ENCODE measurements around the gene BRSK1.
A peak's percentile ranks its signal among the peaks of the same experiment; 100 is the strongest.
"Not testable (repeated sequence)": the region's sequence is repeated elsewhere in the genome, so short reads cannot be mapped to it uniquely, and the experiment has no call there.

The BRSK1 gene

DNA sequence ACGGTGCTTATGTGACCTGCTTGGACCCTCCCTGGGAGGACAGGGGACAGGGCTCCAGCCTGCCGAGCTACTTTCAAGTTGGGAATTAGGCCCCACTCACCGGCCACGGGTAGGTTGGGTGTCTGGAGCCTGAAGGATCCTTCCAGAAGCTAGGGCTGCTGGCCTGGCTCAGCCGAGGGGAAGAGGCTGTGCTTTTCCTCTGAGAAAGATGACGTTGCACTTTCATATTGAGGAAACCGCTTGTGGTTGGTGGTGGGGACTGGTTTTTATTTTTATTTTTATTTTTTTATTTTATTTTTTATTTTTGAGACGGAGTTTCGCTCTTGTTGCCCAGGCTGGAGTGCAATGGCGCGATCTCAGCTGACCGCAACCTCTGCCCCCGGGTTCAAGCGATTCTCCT is 41.4 kb downstream of the BRSK1 start, which contains the start of gene TMEM150B:
Gene TMEM150B (minus strand): TSS at position 170 of the 400 bp plus-strand sequence. CDS start 4,305 bp downstream, outside the sequence.
- H3K9ac ChIP-seq (ENCODE audit: low read length) = no peak within 1 kb of the TSS
- no peaks in the 10 kb centered on the region for H3K36me3 ChIP-seq (ENCODE audit: control insufficient read depth, insufficient read depth, low read length, severe bottlenecking)
- DNase-seq (ENCODE audit: low read depth) = no peak
- no peaks in the 10 kb centered on the region for H3K9me3 ChIP-seq (ENCODE audit: control insufficient read depth, low read length)
- H3K4me1 ChIP-seq (ENCODE audit: control insufficient read depth, insufficient read depth, low read length) = peaks cover 6% of the 10 kb centered on the region
- no peak within 1 kb of the TSS for H3K4me3 ChIP-seq (ENCODE audit: low read length)
- H3K27me3 ChIP-seq (replicated peaks; ENCODE audit: control insufficient read depth, insufficient read depth, low read length) = peaks cover 11% of the 10 kb centered on the region

- DNase-seq (ENCODE audit: low read depth); H3K36me3 ChIP-seq (ENCODE audit: control insufficient read depth, insufficient read depth, low read length, severe bottlenecking); H3K9me3 ChIP-seq (ENCODE audit: control insufficient read depth, low read length); H3K9ac ChIP-seq (ENCODE audit: low read length); H3K4me3 ChIP-seq (ENCODE audit: low read length); H3K27me3 ChIP-seq (replicated peaks; ENCODE audit: control insufficient read depth, insufficient read depth, low read length); H3K4me1 ChIP-seq (ENCODE audit: control insufficient read depth, insufficient read depth, low read length): not testable (repeated sequence)
Observed at GRCh38 chr19:55328774-55329318, 45.0 kb downstream of the BRSK1 start.

GRCh38 chr19:55329791-55330190 is 46.0 kb downstream of the BRSK1 start:
- H3K36me3 ChIP-seq (ENCODE audit: control insufficient read depth, insufficient read depth, low read length, severe bottlenecking); H3K4me1 ChIP-seq (ENCODE audit: control insufficient read depth, insufficient read depth, low read length); H3K27me3 ChIP-seq (replicated peaks; ENCODE audit: control insufficient read depth, insufficient read depth, low read length); H3K4me3 ChIP-seq (ENCODE audit: low read length); H3K9me3 ChIP-seq (ENCODE audit: control insufficient read depth, low read length); H3K9ac ChIP-seq (ENCODE audit: low read length): not testable (repeated sequence)
- DNase-seq (ENCODE audit: low read depth) = peak; percentile 36

GRCh38 chr19:55333870-55334269 is 50.1 kb downstream of the BRSK1 start:
- no peak overlapping the region for H3K9ac ChIP-seq (ENCODE audit: low read length)
- no peaks in the 10 kb centered on the region for H3K36me3 ChIP-seq (ENCODE audit: control insufficient read depth, insufficient read depth, low read length, severe bottlenecking)
- peaks cover 6% of the 10 kb centered on the region for H3K4me1 ChIP-seq (ENCODE audit: control insufficient read depth, insufficient read depth, low read length)
- H3K4me3 ChIP-seq (ENCODE audit: low read length) = no peak overlapping the region
- peaks cover 9% of the 10 kb centered on the region for H3K27me3 ChIP-seq (replicated peaks; ENCODE audit: control insufficient read depth, insufficient read depth, low read length)
- no peaks in the 10 kb centered on the region for H3K9me3 ChIP-seq (ENCODE audit: control insufficient read depth, low read length)
- DNase-seq (ENCODE audit: low read depth) = no peak

- DNase-seq (ENCODE audit: low read depth) = peak; percentile 61
- no peak overlapping the region for H3K4me3 ChIP-seq (ENCODE audit: low read length)
- no peaks in the 10 kb centered on the region for H3K36me3 ChIP-seq (ENCODE audit: control insufficient read depth, insufficient read depth, low read length, severe bottlenecking)
Observed at GRCh38 chr19:55336101-55336500, 52.3 kb downstream of the BRSK1 start.

DNA sequence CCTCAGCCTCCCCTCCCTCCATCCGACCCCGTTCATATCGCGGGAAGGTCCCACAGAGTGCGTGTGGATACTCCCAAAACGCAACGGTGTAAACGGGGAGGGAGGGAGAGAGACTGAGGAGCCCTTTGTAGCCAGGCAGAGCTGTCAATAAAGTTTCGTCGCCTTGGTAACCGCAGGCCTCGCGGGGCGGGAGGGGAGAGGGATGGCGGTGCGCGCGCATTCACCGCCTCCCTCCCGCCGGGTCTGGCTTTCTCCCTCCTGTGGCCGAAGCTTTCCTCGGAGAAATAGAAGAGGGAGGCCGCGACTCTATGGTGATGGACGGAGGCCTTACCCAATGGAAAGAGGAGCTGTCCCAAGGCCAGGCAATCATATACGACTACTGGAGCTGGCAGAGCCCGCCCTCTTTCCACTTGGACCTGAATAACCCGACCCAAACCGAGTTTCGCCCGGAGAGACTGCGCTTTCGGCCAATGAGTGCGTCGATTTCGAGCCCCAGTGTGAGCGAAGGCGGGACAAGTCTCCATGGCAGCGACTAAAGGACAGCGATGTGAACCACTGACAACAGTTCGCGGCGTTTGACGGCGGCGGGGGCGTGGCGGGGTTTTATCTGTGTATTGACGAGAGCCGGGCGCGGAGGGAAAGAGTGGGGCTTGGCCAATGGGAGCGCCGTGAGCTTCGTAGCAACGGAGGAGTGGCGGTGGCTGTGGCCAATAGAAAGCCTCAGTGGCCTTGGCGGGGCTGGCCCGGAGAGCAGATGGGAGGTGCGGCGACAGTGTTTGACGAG is 55.5 kb downstream of the BRSK1 start, which contains the start of gene KMT5C:
Gene KMT5C (plus strand): TSS at position 772 of the 784 bp plus-strand sequence. CDS start 2,061 bp downstream, outside the sequence.
- H3K27me3 ChIP-seq (replicated peaks; ENCODE audit: control insufficient read depth, insufficient read depth, low read length) = peaks cover 9% of the 10 kb centered on the region
- H3K9me3 ChIP-seq (ENCODE audit: control insufficient read depth, low read length) = no peaks in the 10 kb centered on the region
- peaks cover 17% of the 10 kb centered on the region for H3K4me1 ChIP-seq (ENCODE audit: control insufficient read depth, insufficient read depth, low read length)
- peak; percentile 100 for DNase-seq (ENCODE audit: low read depth)
- peak within 1 kb of the TSS; percentile 94 for H3K9ac ChIP-seq (ENCODE audit: low read length)
- peaks cover 13% of the 10 kb centered on the region for H3K36me3 ChIP-seq (ENCODE audit: control insufficient read depth, insufficient read depth, low read length, severe bottlenecking)
- H3K4me3 ChIP-seq (ENCODE audit: low read length) = peak within 1 kb of the TSS; percentile 92

More at GRCh38 chr19:55336101-55336500, 52.3 kb downstream of the BRSK1 start:
- Histone ChIP-seq H3K27me3 (replicated peaks; ENCODE audit: control insufficient read depth, insufficient read depth, low read length) (peaks cover 9% of the 10 kb centered on the region), H3K9ac (ENCODE audit: low read length) (no peak overlapping the region), H3K4me1 (ENCODE audit: control insufficient read depth, insufficient read depth, low read length) (peaks cover 14% of the 10 kb centered on the region), H3K9me3 (ENCODE audit: control insufficient read depth, low read length) (no peaks in the 10 kb centered on the region)

GRCh38 chr19:55339889-55340783 is 56.3 kb downstream of the BRSK1 start:
- H3K9me3 ChIP-seq (ENCODE audit: control insufficient read depth, low read length) = no peaks in the 10 kb centered on the region
- peaks cover 18% of the 10 kb centered on the region for H3K4me1 ChIP-seq (ENCODE audit: control insufficient read depth, insufficient read depth, low read length)
- H3K9ac ChIP-seq (ENCODE audit: low read length) = peak overlapping the region; percentile 94
- H3K27me3 ChIP-seq (replicated peaks; ENCODE audit: control insufficient read depth, insufficient read depth, low read length) = peaks cover 9% of the 10 kb centered on the region
- DNase-seq (ENCODE audit: low read depth) = no peak
- peak overlapping the region; percentile 92 for H3K4me3 ChIP-seq (ENCODE audit: low read length)
- H3K36me3 ChIP-seq (ENCODE audit: control insufficient read depth, insufficient read depth, low read length, severe bottlenecking) = peaks cover 13% of the 10 kb centered on the region

- peak; percentile 51 for DNase-seq (ENCODE audit: low read depth)
- H3K36me3 ChIP-seq (ENCODE audit: control insufficient read depth, insufficient read depth, low read length, severe bottlenecking) = peaks cover 13% of the 10 kb centered on the region
- H3K9me3 ChIP-seq (ENCODE audit: control insufficient read depth, low read length) = no peaks in the 10 kb centered on the region
- H3K4me3 ChIP-seq (ENCODE audit: low read length) = peak overlapping the region; percentile 92
- H3K9ac ChIP-seq (ENCODE audit: low read length) = peak overlapping the region; percentile 94
- peaks cover 24% of the 10 kb centered on the region for H3K4me1 ChIP-seq (ENCODE audit: control insufficient read depth, insufficient read depth, low read length)
- H3K27me3 ChIP-seq (replicated peaks; ENCODE audit: control insufficient read depth, insufficient read depth, low read length) = peaks cover 9% of the 10 kb centered on the region
Observed at GRCh38 chr19:55340784-55341147, 57.0 kb downstream of the BRSK1 start.

DNA sequence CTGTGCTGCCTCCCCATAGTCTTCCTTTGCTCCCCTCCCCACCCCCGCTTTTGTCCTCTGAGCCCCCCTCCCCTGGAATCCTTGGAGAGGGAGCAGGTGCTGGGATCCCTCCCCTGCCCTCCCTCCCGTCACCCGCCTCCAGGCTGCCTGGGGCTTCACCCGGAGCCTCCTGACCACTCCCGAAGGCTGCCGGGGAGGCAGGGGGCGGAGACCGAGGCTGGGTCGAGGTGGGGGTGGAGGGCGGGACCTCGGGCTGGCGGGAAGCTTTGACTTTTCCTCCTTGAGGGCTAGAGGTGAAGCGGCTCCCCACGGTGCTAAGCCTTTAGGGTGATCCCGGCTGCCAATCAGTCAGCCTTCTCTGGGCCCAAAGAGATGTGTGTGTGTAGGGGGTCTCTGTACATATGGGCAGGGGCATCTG is 57.4 kb downstream of the BRSK1 start:
- H3K4me3 ChIP-seq (ENCODE audit: low read length) = peak overlapping the region; percentile 92
- H3K4me1 ChIP-seq (ENCODE audit: control insufficient read depth, insufficient read depth, low read length) = peaks cover 28% of the 10 kb centered on the region
- peak overlapping the region; percentile 94 for H3K9ac ChIP-seq (ENCODE audit: low read length)
- H3K9me3 ChIP-seq (ENCODE audit: control insufficient read depth, low read length) = no peaks in the 10 kb centered on the region
- peaks cover 13% of the 10 kb centered on the region for H3K36me3 ChIP-seq (ENCODE audit: control insufficient read depth, insufficient read depth, low read length, severe bottlenecking)
- peak; percentile 64 for DNase-seq (ENCODE audit: low read depth)
- H3K27me3 ChIP-seq (replicated peaks; ENCODE audit: control insufficient read depth, insufficient read depth, low read length) = peaks cover 9% of the 10 kb centered on the region

- H3K4me3 ChIP-seq (ENCODE audit: low read length) = peak overlapping the region; percentile 16
- H3K9ac ChIP-seq (ENCODE audit: low read length) = no peak overlapping the region
- peaks cover 6% of the 10 kb centered on the region for H3K27me3 ChIP-seq (replicated peaks; ENCODE audit: control insufficient read depth, insufficient read depth, low read length)
- no peaks in the 10 kb centered on the region for H3K9me3 ChIP-seq (ENCODE audit: control insufficient read depth, low read length)
- peaks cover 32% of the 10 kb centered on the region for H3K4me1 ChIP-seq (ENCODE audit: control insufficient read depth, insufficient read depth, low read length)
- DNase-seq (ENCODE audit: low read depth) = no peak
- peaks cover 13% of the 10 kb centered on the region for H3K36me3 ChIP-seq (ENCODE audit: control insufficient read depth, insufficient read depth, low read length, severe bottlenecking)
Observed at GRCh38 chr19:55341595-55342531, 58.1 kb downstream of the BRSK1 start.

Measured in adipocyte (in vitro differentiated cells).